Karpas-422 (cell line): ENCODE data around the gene PRR29. TPM values are rescaled to one million over a fixed set of nuclear protein-coding genes. Genes with fewer than 3 reads are reported as not detected.

Source experiments
- DNase-seq: peaks from one replicate; pipeline ENCODE4 v3.0.0-alpha.2; 2015
- H2AFZ ChIP-seq: fragments of 200-600 bp; sonication (generic); 2 replicates; pipeline ENCODE4 v1.6.1; 2014; ENCODE audit warnings: antibody characterized with exemption, low read length, mixed read lengths
- H3K27ac ChIP-seq: fragments of 200-600 bp; sonication (generic); 2 replicates; pipeline ENCODE4 v1.5.1; 2014; ENCODE audit warnings: mild to moderate bottlenecking, low read length, moderate library complexity
- H3K27me3 ChIP-seq: fragments of 200-600 bp; sonication (generic); 2 replicates; pipeline ENCODE4 v1.6.1; 2014; ENCODE audit warnings: low read length, mixed read lengths
- H3K36me3 ChIP-seq: fragments of 200-600 bp; sonication (generic); 2 replicates; pipeline ENCODE4 v1.6.1; 2014; ENCODE audit warnings: low read length, mixed read lengths; ENCODE audit not compliant: insufficient read depth
- H3K4me1 ChIP-seq: fragments of 200-600 bp; sonication (generic); 2 replicates; pipeline ENCODE4 v1.6.1; 2014; ENCODE audit warnings: mild to moderate bottlenecking, low read length, mixed read lengths
- H3K4me2 ChIP-seq: fragments of 200-600 bp; sonication (generic); 2 replicates; pipeline ENCODE4 v1.6.1; 2014; ENCODE audit warnings: low read length, low read depth, mild to moderate bottlenecking; ENCODE audit not compliant: poor library complexity, severe bottlenecking
- H3K4me3 ChIP-seq: fragments of 200-600 bp; sonication (generic); 2 replicates; pipeline ENCODE4 v1.5.1; 2014; ENCODE audit warnings: mild to moderate bottlenecking, antibody characterized with exemption, low read length, mixed read lengths
- H3K79me2 ChIP-seq: fragments of 200-600 bp; sonication (generic); 2 replicates; pipeline ENCODE4 v1.6.1; 2014; ENCODE audit warnings: mild to moderate bottlenecking, low read length, mixed read lengths
- H3K9ac ChIP-seq: fragments of 200-600 bp; sonication (generic); 2 replicates; pipeline ENCODE4 v1.6.0; 2014; ENCODE audit warnings: low read length
- H3K9me2 ChIP-seq: fragments of 200-600 bp; sonication (generic), shearing (Covaris generic); replicated peaks from 2 replicates; pipeline ENCODE4 v1.6.0; 2014; ENCODE audit warnings: mild to moderate bottlenecking, low read length, moderate library complexity; ENCODE audit not compliant: insufficient read depth
- H3K9me3 ChIP-seq: fragments of 300-700, 200-600 bp; sonication (generic); 2 replicates; pipeline ENCODE4 v1.6.1; 2014; ENCODE audit warnings: low read length, mixed read lengths
- H4K20me1 ChIP-seq: fragments of 200-600 bp; sonication (generic); 2 replicates; pipeline ENCODE4 v1.6.1; 2014; ENCODE audit warnings: mild to moderate bottlenecking, antibody characterized with exemption, low read length, low read depth; ENCODE audit not compliant: insufficient read depth
- total RNA-seq: library from RNA; depleted of rRNA; stranded (reverse); fragments of >200 nt; shearing (Covaris generic); gene quantifications from 2 replicates; pipeline ENCODE4 v1.2.3, GENCODE V29; 2014; ENCODE audit warnings: low replicate concordance

Gene PRR29
- total RNA-seq, 1 experiment from 2014 or later, result not detected

- Histone ChIP-seq H3K4me3 (no peak overlapping the region), H3K9me2 (no peaks in the 10 kb centered on the region), H3K9ac (no peak overlapping the region), H3K27me3 (no peaks in the 10 kb centered on the region), H4K20me1 (no peaks in the 10 kb centered on the region), H2AFZ (no peak overlapping the region), H3K79me2 (no peaks in the 10 kb centered on the region), H3K9me3 (no peaks in the 10 kb centered on the region), H3K4me2 (no peak overlapping the region), H3K36me3 (no peaks in the 10 kb centered on the region), H3K27ac (no peak overlapping the region), H3K4me1 (peaks cover 4% of the 10 kb centered on the region; the same call in 1 of the 2 replicates)
- DNase-seq, result no peak
Measured at GRCh38 chr17:63969278-63969677, 28.9 kb upstream of the PRR29 start.

GRCh38 chr17:63972796-63973195, 25.4 kb upstream of the PRR29 start, which contains the start of gene SCN4A:
TSS of gene SCN4A (minus strand) at chr17:63972918. CDS start at chr17:63972841, 77 bp downstream.
- Histone ChIP-seq H3K36me3 (no peaks in the 10 kb centered on the region), H3K9me2 (no peaks in the 10 kb centered on the region), H2AFZ (no peak within 1 kb of the TSS), H3K9ac (no peak within 1 kb of the TSS), H3K4me2 (no peak within 1 kb of the TSS), H3K79me2 (no peaks in the 10 kb centered on the region), H3K27ac (no peak within 1 kb of the TSS), H3K9me3 (no peaks in the 10 kb centered on the region), H3K27me3 (no peaks in the 10 kb centered on the region), H3K4me1 (no peaks in the 10 kb centered on the region), H4K20me1 (no peaks in the 10 kb centered on the region), H3K4me3 (no peak within 1 kb of the TSS)
- no peak for DNase-seq

DNA sequence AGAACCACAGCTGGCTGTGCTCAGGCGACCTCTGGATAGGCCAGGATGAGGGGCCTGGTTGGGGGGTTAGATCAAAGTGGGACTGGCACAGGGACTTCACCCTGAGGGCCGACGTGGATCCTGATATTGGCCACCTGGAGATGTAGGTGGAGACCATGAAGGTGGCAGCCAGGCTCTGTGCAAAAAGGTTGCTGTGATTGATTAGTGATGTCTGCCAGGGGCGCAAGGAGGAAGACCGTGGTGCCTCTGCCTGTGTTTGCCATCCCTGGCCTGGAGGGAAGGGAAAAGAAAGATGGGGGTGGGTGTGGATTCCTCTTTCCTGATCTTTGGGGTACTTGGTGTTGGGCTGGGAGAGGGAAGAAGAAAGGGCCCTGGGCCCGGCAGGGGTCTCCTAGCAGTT, 24.9 kb upstream of the PRR29 start:
- H3K9ac ChIP-seq, result no peak overlapping the region
- no peaks in the 10 kb centered on the region for H3K9me2 ChIP-seq
- H3K4me1 ChIP-seq, result no peaks in the 10 kb centered on the region
- no peak overlapping the region for H3K27ac ChIP-seq
- no peaks in the 10 kb centered on the region for H3K9me3 ChIP-seq
- H4K20me1 ChIP-seq, result no peaks in the 10 kb centered on the region
- no peak overlapping the region for H3K4me2 ChIP-seq
- H2AFZ ChIP-seq, result no peak overlapping the region
- H3K79me2 ChIP-seq, result no peaks in the 10 kb centered on the region
- no peaks in the 10 kb centered on the region for H3K36me3 ChIP-seq
- no peaks in the 10 kb centered on the region for H3K27me3 ChIP-seq
- DNase-seq, result no peak
- H3K4me3 ChIP-seq, result no peak overlapping the region

DNA sequence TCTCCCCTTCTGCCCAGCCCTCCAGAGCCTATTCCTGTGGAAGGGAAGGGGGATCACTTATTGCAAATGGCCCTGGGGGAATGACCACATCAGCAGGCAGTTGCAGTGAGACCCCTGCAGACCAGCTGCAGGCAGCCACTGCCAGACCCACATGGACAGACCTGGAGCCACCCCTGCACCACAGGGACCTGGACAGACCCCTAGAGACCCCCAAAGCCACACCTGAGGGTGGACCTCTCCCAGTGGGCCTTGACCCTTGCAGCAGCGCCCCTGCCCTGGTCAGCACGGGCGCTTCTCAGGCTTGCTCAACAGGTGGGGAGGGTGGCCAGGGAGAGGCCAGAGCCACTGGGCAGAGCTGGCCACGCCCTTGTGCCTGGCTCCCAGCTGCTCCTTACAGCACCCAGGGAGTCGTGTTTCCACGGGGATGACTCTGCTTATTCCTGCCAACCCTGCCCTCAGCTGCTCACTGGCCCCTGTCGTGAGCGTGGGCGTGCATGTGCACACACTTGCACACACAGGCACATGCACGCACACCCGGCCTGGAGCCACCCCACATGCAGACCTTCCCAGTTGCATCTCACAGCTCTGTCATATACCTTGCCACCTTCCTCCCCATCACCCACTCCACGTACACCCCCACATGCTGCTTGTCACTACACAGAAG, 24.1 kb upstream of the PRR29 start:
- Histone ChIP-seq H3K4me3 (no peak overlapping the region), H3K36me3 (no peaks in the 10 kb centered on the region), H3K9me2 (no peaks in the 10 kb centered on the region), H3K4me1 (no peaks in the 10 kb centered on the region), H3K27me3 (no peaks in the 10 kb centered on the region), H4K20me1 (no peaks in the 10 kb centered on the region), H3K4me2 (no peak overlapping the region), H2AFZ (no peak overlapping the region), H3K9me3 (no peaks in the 10 kb centered on the region), H3K27ac (no peak overlapping the region), H3K9ac (no peak overlapping the region), H3K79me2 (no peaks in the 10 kb centered on the region)
- DNase-seq, result no peak

DNA sequence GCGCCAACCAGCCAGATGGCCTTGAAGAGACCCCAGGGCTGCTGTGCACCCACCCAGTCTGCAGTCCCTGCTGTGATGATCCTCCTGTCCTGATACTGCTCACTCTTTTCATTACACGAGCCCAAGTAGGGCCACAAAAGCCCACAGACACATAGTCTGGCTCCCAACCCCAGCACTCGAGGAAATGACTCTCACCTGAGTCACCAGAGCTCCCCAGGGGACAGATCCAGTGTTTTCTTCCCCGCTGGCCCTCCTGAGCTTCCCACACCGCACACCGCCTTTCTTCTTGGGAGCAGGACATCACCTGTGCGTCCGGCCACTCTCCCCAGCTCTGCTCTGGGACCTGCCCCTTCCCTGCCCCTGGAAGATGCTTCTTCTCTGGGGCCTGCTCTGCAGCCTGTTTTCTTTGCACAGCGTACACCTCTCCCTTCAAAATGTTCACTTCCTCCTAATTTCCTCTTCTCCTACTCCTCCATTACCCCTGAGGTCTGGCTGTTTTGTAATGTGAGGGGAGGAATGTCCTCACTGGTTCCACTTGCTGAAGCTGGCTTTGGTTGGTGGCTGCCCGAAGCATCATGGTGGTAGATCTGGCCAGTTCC, 23.5 kb upstream of the PRR29 start:
- Histone ChIP-seq H4K20me1 (no peaks in the 10 kb centered on the region), H3K4me3 (no peak overlapping the region), H3K9me3 (no peaks in the 10 kb centered on the region), H3K36me3 (no peaks in the 10 kb centered on the region), H3K27me3 (no peaks in the 10 kb centered on the region), H3K27ac (no peak overlapping the region), H3K4me2 (no peak overlapping the region), H3K9me2 (no peaks in the 10 kb centered on the region), H3K9ac (no peak overlapping the region), H3K79me2 (no peaks in the 10 kb centered on the region), H3K4me1 (no peaks in the 10 kb centered on the region), H2AFZ (no peak overlapping the region)
- DNase-seq, result no peak

DNA sequence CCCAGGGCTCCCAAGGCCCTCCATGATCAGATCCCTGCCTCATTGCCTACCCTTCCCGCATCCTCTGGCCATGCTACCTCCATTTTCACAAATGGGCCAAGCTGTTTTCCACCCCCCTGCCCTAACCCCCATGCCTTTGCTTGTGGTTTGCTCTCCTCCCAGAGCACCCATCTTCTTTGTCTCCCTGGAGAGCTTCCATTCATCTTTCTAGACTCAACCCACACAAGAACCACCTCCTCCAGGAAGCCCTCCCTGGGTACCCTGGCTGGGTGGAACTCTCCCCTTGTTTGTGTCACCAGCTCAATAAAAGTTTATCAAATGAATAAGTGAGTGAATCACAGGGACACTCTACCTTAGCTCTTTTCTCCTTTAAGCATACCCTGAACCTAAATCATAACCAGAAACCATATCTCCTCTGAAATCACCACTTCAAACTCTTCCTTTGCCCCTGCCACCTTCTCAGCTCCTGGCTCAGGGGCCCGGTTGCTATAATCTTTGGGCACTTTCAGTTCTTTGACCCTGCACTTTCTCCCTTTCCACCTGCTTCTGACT, 22.5 kb upstream of the PRR29 start:
- H2AFZ ChIP-seq, result no peak overlapping the region
- no peak overlapping the region for H3K27ac ChIP-seq
- H3K9ac ChIP-seq, result no peak overlapping the region
- H3K27me3 ChIP-seq, result no peaks in the 10 kb centered on the region
- DNase-seq, result no peak
- no peaks in the 10 kb centered on the region for H3K36me3 ChIP-seq
- H4K20me1 ChIP-seq, result no peaks in the 10 kb centered on the region
- H3K4me3 ChIP-seq, result no peak overlapping the region
- H3K9me3 ChIP-seq, result no peaks in the 10 kb centered on the region
- H3K9me2 ChIP-seq, result no peaks in the 10 kb centered on the region
- no peak overlapping the region for H3K4me2 ChIP-seq
- no peaks in the 10 kb centered on the region for H3K79me2 ChIP-seq
- H3K4me1 ChIP-seq, result no peaks in the 10 kb centered on the region

DNA sequence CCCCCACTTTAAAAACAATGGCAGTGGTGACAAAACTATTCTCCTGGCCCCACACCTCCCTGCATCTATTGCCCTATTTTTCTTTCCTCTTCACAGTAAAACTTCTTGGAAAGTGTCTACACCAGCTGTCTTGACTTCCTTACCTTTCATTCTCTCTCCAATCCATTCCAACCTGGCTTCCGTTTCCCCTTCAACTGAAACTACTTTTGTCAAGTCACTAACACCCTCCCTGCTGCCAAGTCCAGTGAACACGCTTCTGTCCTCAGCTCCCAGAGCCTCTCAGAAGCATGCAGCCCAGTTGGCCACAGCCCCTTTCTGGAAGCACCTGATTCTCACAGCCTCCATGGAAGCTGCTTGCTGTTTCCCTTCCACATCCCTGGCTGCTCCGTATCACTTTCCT, 21.4 kb upstream of the PRR29 start:
- no peaks in the 10 kb centered on the region for H3K79me2 ChIP-seq
- H3K4me3 ChIP-seq, result no peak overlapping the region
- H2AFZ ChIP-seq, result no peak overlapping the region
- no peak overlapping the region for H3K4me2 ChIP-seq
- no peaks in the 10 kb centered on the region for H3K9me3 ChIP-seq
- no peaks in the 10 kb centered on the region for H3K9me2 ChIP-seq
- H4K20me1 ChIP-seq, result no peaks in the 10 kb centered on the region
- no peak overlapping the region for H3K27ac ChIP-seq
- DNase-seq, result no peak
- no peak overlapping the region for H3K9ac ChIP-seq
- H3K27me3 ChIP-seq, result no peaks in the 10 kb centered on the region
- no peaks in the 10 kb centered on the region for H3K4me1 ChIP-seq
- H3K36me3 ChIP-seq, result no peaks in the 10 kb centered on the region

GRCh38 chr17:63978272-63979200, 19.6 kb upstream of the PRR29 start:
- Histone ChIP-seq H2AFZ (no peak overlapping the region), H3K36me3 (no peaks in the 10 kb centered on the region), H3K27ac (no peak overlapping the region)

More at GRCh38 chr17:63978272-63979200, 19.6 kb upstream of the PRR29 start:
- Histone ChIP-seq H3K4me3 (no peak overlapping the region), H3K4me1 (no peaks in the 10 kb centered on the region), H3K9me3 (no peaks in the 10 kb centered on the region), H3K9me2 (no peaks in the 10 kb centered on the region), H3K9ac (no peak overlapping the region), H4K20me1 (no peaks in the 10 kb centered on the region), H3K79me2 (no peaks in the 10 kb centered on the region), H3K4me2 (no peak overlapping the region), H3K27me3 (no peaks in the 10 kb centered on the region)
- DNase-seq, result no peak
